Measurements from ENCODE around the gene PABPC5. TPM values are rescaled to one million over a fixed set of nuclear protein-coding genes. Genes with fewer than 3 reads are reported as not detected.

The PABPC5 gene
- 1.6 TPM for total RNA-seq

GRCh38 chrX:91434351-91435168 is at the start of gene PABPC5:
Gene PABPC5 (plus strand): TSS chrX:91434839. CDS start chrX:91435578, 739 bp downstream.
- peak; percentile 54 for DNase-seq (ENCODE audit: low spot score)

GRCh38 chrX:91389026-91389425 is 45.6 kb upstream of the PABPC5 start:
- DNase-seq (ENCODE audit: low spot score), result no peak

GRCh38 chrX:91414713-91415112 is 19.9 kb upstream of the PABPC5 start:
- no peak for DNase-seq (ENCODE audit: low spot score)

- DNase-seq (ENCODE audit: low spot score), result no peak
Measured at GRCh38 chrX:91435395-91435794, 756 bp downstream of the PABPC5 start.

All from mucosa of gallbladder (tissue), 1 donor.